ENCODE measurements around the gene DGKI. TPM values are rescaled to one million over a fixed set of nuclear protein-coding genes. Genes with fewer than 3 reads are reported as not detected.

The DGKI gene
- total and polyA plus RNA-seq, 4 experiments from 2014 or later, result 0.11 TPM; not detected in 3

DNA sequence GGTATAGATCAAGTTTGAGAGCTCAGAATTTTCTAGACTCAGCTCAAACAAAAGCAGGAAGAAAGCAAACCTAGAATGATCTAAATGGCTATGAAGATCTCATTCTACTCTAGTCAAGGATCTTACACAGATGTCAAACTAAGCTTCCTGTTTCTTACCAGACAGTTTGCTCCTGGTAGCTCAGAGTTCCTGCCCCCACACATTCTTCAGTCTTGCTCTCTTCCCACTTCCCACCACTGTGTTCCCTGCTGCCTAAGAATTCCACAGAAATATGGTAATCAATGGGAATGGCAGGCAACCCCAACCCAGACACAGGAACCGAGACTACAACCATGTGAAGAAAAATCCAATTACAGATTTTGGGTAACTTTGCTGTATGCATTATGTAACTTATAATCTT, 369.8 kb downstream of the DGKI start:
- peaks cover 0 to 2% (median under 1%) of the 10 kb centered on the region in 8 donors for H3K9me3 Mint-ChIP-seq
- no peak overlapping the region for H3K27ac ChIP-seq (ENCODE audit: low read depth, low read length)
- H3K4me3 Mint-ChIP-seq, result no peak overlapping the region
- H3K36me3 Mint-ChIP-seq, result no peaks in the 10 kb centered on the region
- H3K4me1 ChIP-seq (ENCODE audit: insufficient read depth, low read length), result no peaks in the 10 kb centered on the region
- H3K27me3 Mint-ChIP-seq, result no peaks in the 10 kb centered on the region
- H3K9me3 ChIP-seq (ENCODE audit: control insufficient read depth in 1 of 2, low read length in 2 of 2), result no peaks in the 10 kb centered on the region
- H3K27me3 ChIP-seq (ENCODE audit: insufficient read depth, low read length), result no peaks in the 10 kb centered on the region
- H3K4me3 ChIP-seq (ENCODE audit: low read length in 2 of 2), result no peak overlapping the region
- intact Hi-C loops (cut with micrococcal nuclease), result no loop called here
- ChIA-PET POLR2A (ENCODE audit: partially characterized antibody) (no interaction called here), CTCF (ENCODE audit: partially characterized antibody) (interaction anchor here (1.3 kb wide), 1 partner anchor 22 kb away, joined by 7 read pairs; no protein-coding TSS in a partner anchor)
- no peak for DNase-seq
- H3K27ac Mint-ChIP-seq, result no peak overlapping the region
- H3K36me3 ChIP-seq (ENCODE audit: insufficient read depth, low read length), result no peaks in the 10 kb centered on the region
- no peaks in the 10 kb centered on the region for H3K4me1 Mint-ChIP-seq

DNA sequence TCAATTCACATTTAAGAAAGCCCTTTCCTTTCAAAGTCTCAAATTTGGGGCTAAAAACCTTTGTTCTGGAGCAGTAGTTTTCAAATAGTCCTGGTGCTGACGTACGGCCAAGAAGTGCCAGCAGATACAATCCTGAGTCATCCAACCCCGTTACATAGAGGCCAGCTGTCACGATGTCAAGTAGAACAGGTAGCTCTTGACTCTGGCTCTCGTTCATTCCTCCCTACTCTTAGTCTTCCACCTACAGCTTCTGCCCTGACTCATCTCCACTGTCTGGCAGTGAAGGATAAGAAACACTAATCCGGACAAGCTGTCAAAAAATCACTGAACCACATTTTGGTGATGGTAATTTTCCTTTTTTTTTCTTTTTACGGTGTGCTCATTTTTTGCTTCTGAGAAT, 370.8 kb downstream of the DGKI start:
- no peaks in the 10 kb centered on the region for H3K4me1 Mint-ChIP-seq
- no peak overlapping the region for H3K4me3 Mint-ChIP-seq
- Histone ChIP-seq H3K27me3 (ENCODE audit: insufficient read depth, low read length) (no peaks in the 10 kb centered on the region), H3K4me1 (ENCODE audit: insufficient read depth, low read length) (no peaks in the 10 kb centered on the region), H3K27ac (ENCODE audit: low read depth, low read length) (no peak overlapping the region), H3K4me3 (ENCODE audit: low read length in 2 of 2) (no peak overlapping the region), H3K36me3 (ENCODE audit: insufficient read depth, low read length) (no peaks in the 10 kb centered on the region), H3K9me3 (ENCODE audit: control insufficient read depth in 1 of 2, low read length in 2 of 2) (no peaks in the 10 kb centered on the region)
- H3K27ac Mint-ChIP-seq, result no peak overlapping the region
- H3K36me3 Mint-ChIP-seq, result no peaks in the 10 kb centered on the region
- intact Hi-C loops (cut with micrococcal nuclease), result no loop called here
- no peak for DNase-seq
- CTCF ChIA-PET (ENCODE audit: partially characterized antibody), result interaction anchor here (1.3 kb wide), 1 partner anchor 21 kb away, joined by 7 read pairs; no protein-coding TSS in a partner anchor
- no peaks in the 10 kb centered on the region for H3K27me3 Mint-ChIP-seq
- POLR2A ChIA-PET (ENCODE audit: partially characterized antibody), result no interaction called here
- peaks cover 0 to 2% (median 0%) of the 10 kb centered on the region in 8 donors for H3K9me3 Mint-ChIP-seq

DNA sequence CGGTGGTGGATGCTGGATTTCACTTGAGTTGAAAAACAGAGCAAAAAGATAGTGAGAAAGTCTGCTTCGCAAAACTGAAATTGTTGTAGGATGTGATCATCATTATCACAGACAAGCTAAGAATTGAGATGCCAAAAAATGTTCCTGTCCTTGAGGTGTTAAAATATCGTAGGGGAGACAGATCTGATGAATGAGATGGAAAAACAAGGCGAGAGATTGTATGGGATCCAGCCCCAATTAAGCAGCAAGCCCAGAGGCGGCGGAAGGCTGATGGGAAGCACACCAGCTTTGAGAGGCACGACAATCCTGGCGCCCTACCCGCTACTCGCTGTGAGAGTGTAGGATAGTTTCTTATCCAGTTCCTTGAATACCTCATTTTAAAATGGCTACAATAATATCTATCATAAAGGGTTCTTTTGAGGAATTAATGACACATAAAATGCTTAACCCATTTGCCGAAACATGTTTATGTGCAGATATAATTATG, 372.2 kb downstream of the DGKI start:
- no peaks in the 10 kb centered on the region for H3K4me1 ChIP-seq (ENCODE audit: insufficient read depth, low read length)
- Mint-ChIP-seq H3K4me3 (no peak overlapping the region), H3K9me3 (peaks cover 0 to 2% (median 0%) of the 10 kb centered on the region in 8 donors), H3K27me3 (no peaks in the 10 kb centered on the region), H3K36me3 (no peaks in the 10 kb centered on the region), H3K27ac (no peak overlapping the region), H3K4me1 (no peaks in the 10 kb centered on the region)
- intact Hi-C loops (cut with micrococcal nuclease), result no loop called here
- H3K9me3 ChIP-seq (ENCODE audit: control insufficient read depth in 1 of 2, low read length in 2 of 2), result no peaks in the 10 kb centered on the region
- CTCF ChIA-PET (ENCODE audit: partially characterized antibody), result no interaction called here
- H3K27ac ChIP-seq (ENCODE audit: low read depth, low read length), result no peak overlapping the region
- no peak for DNase-seq
- no peaks in the 10 kb centered on the region for H3K36me3 ChIP-seq (ENCODE audit: insufficient read depth, low read length)
- POLR2A ChIA-PET (ENCODE audit: partially characterized antibody), result no interaction called here
- no peaks in the 10 kb centered on the region for H3K27me3 ChIP-seq (ENCODE audit: insufficient read depth, low read length)
- H3K4me3 ChIP-seq (ENCODE audit: low read length in 2 of 2), result no peak overlapping the region

DNA sequence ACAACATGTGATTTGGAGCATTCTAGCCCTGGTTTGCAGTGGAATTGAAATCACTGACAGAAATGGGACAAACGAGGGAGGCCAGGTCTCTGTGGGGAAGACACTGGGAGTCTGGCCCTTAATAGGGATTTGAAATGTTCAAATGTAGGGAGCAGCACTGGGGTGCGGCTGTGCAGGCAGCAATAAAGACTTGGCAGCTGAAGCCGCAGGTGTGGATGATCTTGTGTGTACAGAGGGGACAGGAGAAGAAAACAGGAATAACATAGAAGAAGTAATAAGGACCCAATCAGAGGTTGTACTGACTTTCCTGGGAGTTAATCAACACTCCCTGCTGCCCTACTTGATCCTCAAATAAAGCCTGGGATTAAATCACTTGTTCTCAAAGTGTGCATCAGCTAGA, 375.6 kb downstream of the DGKI start:
- POLR2A ChIA-PET (ENCODE audit: partially characterized antibody), result no interaction called here
- Histone ChIP-seq H3K27ac (ENCODE audit: low read depth, low read length) (no peak overlapping the region), H3K4me3 (ENCODE audit: low read length in 2 of 2) (no peak overlapping the region), H3K27me3 (ENCODE audit: insufficient read depth, low read length) (no peaks in the 10 kb centered on the region), H3K9me3 (ENCODE audit: control insufficient read depth in 1 of 2, low read length in 2 of 2) (no peaks in the 10 kb centered on the region), H3K4me1 (ENCODE audit: insufficient read depth, low read length) (no peaks in the 10 kb centered on the region), H3K36me3 (ENCODE audit: insufficient read depth, low read length) (no peaks in the 10 kb centered on the region)
- Mint-ChIP-seq H3K4me3 (no peak overlapping the region), H3K27me3 (peaks cover 3 to 4% of the 10 kb centered on the region in 2 donors), H3K27ac (no peak overlapping the region), H3K36me3 (no peaks in the 10 kb centered on the region), H3K9me3 (peaks cover 0 to 2% (median 0%) of the 10 kb centered on the region in 8 donors), H3K4me1 (no peaks in the 10 kb centered on the region)
- CTCF ChIA-PET (ENCODE audit: partially characterized antibody), result interaction anchor here (2.6 kb wide), 1 partner anchor 16 kb away, joined by 9 read pairs; no protein-coding TSS in a partner anchor
- intact Hi-C loops (cut with micrococcal nuclease), result no loop called here
- DNase-seq, result no peak

DNA sequence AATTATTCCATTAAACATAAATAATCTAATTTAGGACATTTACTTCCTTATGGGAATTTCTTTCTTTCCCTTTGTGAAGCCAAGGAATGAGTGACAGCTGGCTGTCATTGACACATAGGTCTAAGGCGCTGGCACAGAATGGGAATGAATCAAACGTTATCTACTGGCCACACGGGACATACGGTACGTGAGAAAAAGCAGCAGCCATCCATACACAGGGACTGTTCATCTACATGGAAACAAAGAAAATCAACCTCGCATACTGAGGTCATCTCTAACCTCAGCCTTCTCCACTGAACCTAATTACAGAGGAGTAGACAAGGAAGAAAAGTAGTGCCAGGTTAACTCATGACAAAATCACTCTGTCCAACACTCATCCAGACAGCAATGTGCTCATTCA, 376.9 kb downstream of the DGKI start:
- H3K9me3 Mint-ChIP-seq, result peaks cover 0 to 2% (median 0%) of the 10 kb centered on the region in 8 donors
- H3K36me3 ChIP-seq (ENCODE audit: insufficient read depth, low read length), result no peaks in the 10 kb centered on the region
- CTCF ChIA-PET (ENCODE audit: partially characterized antibody), result interaction anchor here (1.1 kb wide), 1 partner anchor 20 kb away, joined by 3 read pairs; no protein-coding TSS in a partner anchor
- no peaks in the 10 kb centered on the region for H3K9me3 ChIP-seq (ENCODE audit: control insufficient read depth in 1 of 2, low read length in 2 of 2)
- no peaks in the 10 kb centered on the region for H3K4me1 ChIP-seq (ENCODE audit: insufficient read depth, low read length)
- POLR2A ChIA-PET (ENCODE audit: partially characterized antibody), result no interaction called here
- H3K4me3 ChIP-seq (ENCODE audit: low read length in 2 of 2), result no peak overlapping the region
- H3K27me3 Mint-ChIP-seq, result peaks cover 3 to 4% of the 10 kb centered on the region in 2 donors
- intact Hi-C loops (cut with micrococcal nuclease), result no loop called here
- H3K36me3 Mint-ChIP-seq, result no peaks in the 10 kb centered on the region
- H3K4me3 Mint-ChIP-seq, result no peak overlapping the region
- no peaks in the 10 kb centered on the region for H3K4me1 Mint-ChIP-seq
- no peak overlapping the region for H3K27ac Mint-ChIP-seq
- no peaks in the 10 kb centered on the region for H3K27me3 ChIP-seq (ENCODE audit: insufficient read depth, low read length)
- no peak for DNase-seq
- no peak overlapping the region for H3K27ac ChIP-seq (ENCODE audit: low read depth, low read length)

DNA sequence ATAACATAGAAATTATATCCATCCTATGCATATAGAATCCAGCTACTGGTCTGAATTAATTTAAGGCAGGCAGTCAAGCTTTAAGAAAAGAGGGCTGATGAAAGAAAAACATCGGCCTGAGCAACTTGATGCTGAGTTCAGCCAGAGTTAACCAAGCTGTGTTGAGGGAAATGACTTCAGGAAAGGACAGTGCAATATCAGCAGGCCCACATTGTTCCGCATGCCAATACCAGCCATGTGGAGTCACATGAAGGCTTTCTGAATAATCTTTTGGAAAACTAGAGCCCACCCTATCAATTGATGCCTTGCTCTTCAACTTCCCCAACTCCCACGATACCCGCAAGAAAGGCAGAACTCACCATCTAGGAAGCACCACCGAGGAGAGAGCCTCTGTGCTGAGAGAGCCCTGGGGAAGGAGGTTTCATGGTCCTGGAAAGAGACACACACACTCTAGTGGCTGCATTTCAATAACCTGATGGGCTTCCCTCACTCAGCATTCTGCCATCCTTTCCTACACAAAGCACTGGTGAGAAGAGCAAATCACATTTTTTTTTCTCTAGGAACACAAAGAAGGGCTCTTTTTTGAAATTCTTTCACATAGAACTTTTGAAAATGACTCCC, 377.5 kb downstream of the DGKI start:
- no peaks in the 10 kb centered on the region for H3K4me1 ChIP-seq (ENCODE audit: insufficient read depth, low read length)
- Mint-ChIP-seq H3K9me3 (no peaks in the 10 kb centered on the region), H3K36me3 (no peaks in the 10 kb centered on the region), H3K27me3 (peaks cover 3 to 4% of the 10 kb centered on the region in 2 donors), H3K4me1 (no peaks in the 10 kb centered on the region), H3K4me3 (no peak overlapping the region), H3K27ac (no peak overlapping the region)
- no peaks in the 10 kb centered on the region for H3K36me3 ChIP-seq (ENCODE audit: insufficient read depth, low read length)
- ChIA-PET POLR2A (ENCODE audit: partially characterized antibody) (no interaction called here), CTCF (ENCODE audit: partially characterized antibody) (no interaction called here)
- H3K27me3 ChIP-seq (ENCODE audit: insufficient read depth, low read length), result no peaks in the 10 kb centered on the region
- H3K9me3 ChIP-seq (ENCODE audit: control insufficient read depth in 1 of 2, low read length in 2 of 2), result no peaks in the 10 kb centered on the region
- H3K4me3 ChIP-seq (ENCODE audit: low read length in 2 of 2), result no peak overlapping the region
- intact Hi-C loops (cut with micrococcal nuclease), result no loop called here
- DNase-seq, result no peak
- no peak overlapping the region for H3K27ac ChIP-seq (ENCODE audit: low read depth, low read length)

DNA sequence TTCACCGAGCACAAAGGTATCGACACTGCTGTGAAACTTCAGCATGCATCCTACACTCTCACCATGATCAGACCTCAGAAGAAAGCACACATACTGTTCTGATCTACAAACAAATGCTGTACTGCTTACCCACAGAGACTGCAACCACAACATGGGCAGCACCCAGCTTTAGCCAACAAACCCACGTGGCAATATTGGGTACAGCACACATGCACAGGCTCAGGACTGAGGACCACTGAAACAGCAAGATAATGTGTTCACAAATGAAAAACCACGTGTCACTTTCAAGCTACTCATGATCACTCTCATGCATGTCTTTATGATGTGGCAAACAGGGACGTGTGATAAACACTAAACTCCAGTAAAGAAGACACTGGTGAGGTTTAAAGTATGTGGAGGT, 383.9 kb downstream of the DGKI start:
- no peaks in the 10 kb centered on the region for H3K36me3 Mint-ChIP-seq
- H3K4me3 ChIP-seq (ENCODE audit: low read length in 2 of 2), result no peak overlapping the region
- no peak for DNase-seq
- H3K27me3 Mint-ChIP-seq, result peaks cover 1 to 4% of the 10 kb centered on the region in 2 donors
- no peaks in the 10 kb centered on the region for H3K27me3 ChIP-seq (ENCODE audit: insufficient read depth, low read length)
- H3K4me3 Mint-ChIP-seq, result no peak overlapping the region
- H3K9me3 ChIP-seq (ENCODE audit: control insufficient read depth in 1 of 2, low read length in 2 of 2), result no peaks in the 10 kb centered on the region
- H3K27ac Mint-ChIP-seq, result no peak overlapping the region
- H3K27ac ChIP-seq (ENCODE audit: low read depth, low read length), result no peak overlapping the region
- ChIA-PET POLR2A (ENCODE audit: partially characterized antibody) (no interaction called here), CTCF (ENCODE audit: partially characterized antibody) (no interaction called here)
- intact Hi-C loops (cut with micrococcal nuclease), result no loop called here
- H3K4me1 ChIP-seq (ENCODE audit: insufficient read depth, low read length), result no peaks in the 10 kb centered on the region
- H3K36me3 ChIP-seq (ENCODE audit: insufficient read depth, low read length), result no peaks in the 10 kb centered on the region
- no peaks in the 10 kb centered on the region for H3K9me3 Mint-ChIP-seq
- no peaks in the 10 kb centered on the region for H3K4me1 Mint-ChIP-seq

Data from CD4-positive, alpha-beta memory T cell (primary cell).